Lung (tissue), 12 donors: Measurements from ENCODE around the gene GPR55. TPM values are rescaled to one million over a fixed set of nuclear protein-coding genes. Genes with fewer than 3 reads are reported as not detected.

Experiments
- ATAC-seq: fragments of 200-7000 bp; cut with Tn5 transposase; one replicate; pipeline ENCODE4 v1.9.1; 2020; ENCODE audit warnings: moderate number of reproducible peaks; ENCODE audit not compliant: insufficient read depth, low FRiP score
- DNase-seq, 3 donors: peaks; one replicate each; pipeline ENCODE4 v3.0.0-alpha.2; 2013 to 2017
- H3K27ac ChIP-seq, 2 donors: one replicate each; pipeline ENCODE4 v1.5.1; 2013; ENCODE audit warnings: mild to moderate bottlenecking in 2 of 2, moderate library complexity in 2 of 2, control low read depth in 1 of 2, inconsistent platforms in 1 of 2, low read depth in 1 of 2, low read length in 1 of 2
- H3K27me3 ChIP-seq, 3 donors: one replicate each; pipeline ENCODE4 v1.5.1; 2013; ENCODE audit warnings: low read length in 2 of 3; ENCODE audit not compliant: control insufficient read depth in 3 of 3, insufficient read depth in 3 of 3
- H3K36me3 ChIP-seq, 4 donors: one replicate each; pipeline ENCODE4 v1.5.1; 2013; ENCODE audit warnings: low read length in 4 of 4, mild to moderate bottlenecking in 1 of 4, moderate library complexity in 1 of 4; ENCODE audit not compliant: control insufficient read depth in 4 of 4, insufficient read depth in 4 of 4
- H3K4me1 ChIP-seq, 5 donors: one replicate each; pipeline ENCODE4 v1.5.1; 2013; ENCODE audit warnings: low read length in 5 of 5, mild to moderate bottlenecking in 2 of 5, moderate library complexity in 1 of 5; ENCODE audit not compliant: control insufficient read depth in 5 of 5, insufficient read depth in 5 of 5
- H3K4me3 ChIP-seq: one replicate; pipeline ENCODE4 v1.5.1; 2013; ENCODE audit warnings: mild to moderate bottlenecking, control low read depth, moderate library complexity
- H3K9ac ChIP-seq, 2 donors: one replicate each; pipeline ENCODE4 v1.5.1; 2013; ENCODE audit warnings: low read length in 2 of 2, control low read depth in 1 of 2; ENCODE audit not compliant: insufficient read depth in 1 of 2
- H3K9me3 ChIP-seq, 4 donors: one replicate each; pipeline ENCODE4 v1.5.1; 2013; ENCODE audit warnings: low read length in 3 of 4, mild to moderate bottlenecking in 1 of 4, moderate library complexity in 1 of 4; ENCODE audit not compliant: control insufficient read depth in 4 of 4, insufficient read depth in 3 of 4
- WGBS, 2 donors: extraction: QIAGEN DNeasy Blood & Tissue Kit; methylation state at CpG; one replicate each; pipeline ENCODE4 v1.1.7; 2013; 5-methylcytosine and 5-hydroxymethylcytosine counted together
- polyA plus RNA-seq, 2 donors: library from polyadenylated mRNA; stranded (reverse); fragments of 200-250 nt; gene quantifications; one replicate each; pipeline ENCODE4 v1.2.1, GENCODE V29; 2013
- total RNA-seq, 2 donors: library from RNA; depleted of rRNA in 1 of 2; stranded (reverse); fragments of >200 nt in 1 of 2; gene quantifications; one replicate each; pipeline ENCODE4 v1.2.1, GENCODE V29; 2014 to 2021
- TF ChIP-seq, protein P1 (sequence below): IDR thresholded peaks from 2 replicates; pipeline ENCODE4 v1.5.1; 2012; ENCODE audit warnings: mild to moderate bottlenecking; ENCODE audit errors: control extremely low read depth, extremely low read depth
- donor health status: control.
- donor health status: control.
- donor health status: Bipolar disorder and iron deficiency.
- donor health status: healthy.
- donor health status: DM: yes; HTN: yes; CAD: no.

The GPR55 gene
- total and polyA plus RNA-seq, 4 donors = 0.18 to 0.58 (median 0.29) TPM

DNA sequence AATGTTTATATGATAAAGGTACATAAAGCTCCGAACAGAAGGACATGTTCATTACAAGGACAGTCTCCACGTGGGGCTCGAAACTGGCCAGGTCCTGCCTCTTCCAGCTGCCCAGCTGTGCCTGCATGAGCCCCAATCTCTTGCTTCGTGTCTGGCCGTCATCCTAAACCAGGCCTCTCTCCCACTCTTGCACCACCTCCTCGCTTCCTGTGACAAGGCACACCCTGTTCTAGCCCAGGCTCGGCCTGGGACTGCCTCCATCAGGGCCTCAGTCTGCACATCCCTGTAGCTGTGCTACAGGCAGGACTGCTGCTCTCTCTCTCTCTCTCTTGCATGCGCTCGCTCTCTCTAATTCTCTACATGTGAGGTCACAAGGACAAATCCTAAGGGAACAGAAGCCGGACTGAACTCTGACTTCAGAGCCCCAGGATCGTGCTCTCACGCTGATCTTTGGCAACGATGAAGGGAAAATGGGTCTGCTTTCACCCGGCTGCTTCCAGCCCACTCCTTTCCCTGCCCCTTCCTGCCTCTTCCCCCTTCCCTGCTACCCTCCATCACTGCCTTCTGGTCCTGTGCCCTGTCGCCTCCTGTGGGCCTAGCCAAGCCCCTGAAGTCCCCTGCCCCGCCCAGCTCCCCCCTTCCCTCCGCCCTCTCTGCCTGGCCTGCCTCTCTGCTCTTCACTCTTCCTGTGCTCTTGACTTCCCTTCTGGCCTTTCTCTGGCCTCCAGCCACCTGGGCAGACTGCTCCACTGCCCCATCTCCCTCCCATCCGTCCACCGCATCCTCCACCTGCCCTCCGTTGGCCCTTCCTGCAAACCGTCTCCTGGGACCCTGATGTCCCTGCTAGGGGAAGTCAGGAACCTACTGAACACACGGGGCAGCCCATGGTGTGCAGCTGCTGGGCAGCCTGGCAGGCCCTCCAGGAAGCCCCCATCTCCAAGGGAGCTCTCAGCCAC, 7.8 kb upstream of the GPR55 start:
- no peak for ATAC-seq

GRCh38 chr2:230931556-230932231, 6.7 kb upstream of the GPR55 start:
- 83 to 85% methylated on average over 22 of the region's 22 CpGs for WGBS, 2 donors
- TF ChIP-seq, protein P1, sequence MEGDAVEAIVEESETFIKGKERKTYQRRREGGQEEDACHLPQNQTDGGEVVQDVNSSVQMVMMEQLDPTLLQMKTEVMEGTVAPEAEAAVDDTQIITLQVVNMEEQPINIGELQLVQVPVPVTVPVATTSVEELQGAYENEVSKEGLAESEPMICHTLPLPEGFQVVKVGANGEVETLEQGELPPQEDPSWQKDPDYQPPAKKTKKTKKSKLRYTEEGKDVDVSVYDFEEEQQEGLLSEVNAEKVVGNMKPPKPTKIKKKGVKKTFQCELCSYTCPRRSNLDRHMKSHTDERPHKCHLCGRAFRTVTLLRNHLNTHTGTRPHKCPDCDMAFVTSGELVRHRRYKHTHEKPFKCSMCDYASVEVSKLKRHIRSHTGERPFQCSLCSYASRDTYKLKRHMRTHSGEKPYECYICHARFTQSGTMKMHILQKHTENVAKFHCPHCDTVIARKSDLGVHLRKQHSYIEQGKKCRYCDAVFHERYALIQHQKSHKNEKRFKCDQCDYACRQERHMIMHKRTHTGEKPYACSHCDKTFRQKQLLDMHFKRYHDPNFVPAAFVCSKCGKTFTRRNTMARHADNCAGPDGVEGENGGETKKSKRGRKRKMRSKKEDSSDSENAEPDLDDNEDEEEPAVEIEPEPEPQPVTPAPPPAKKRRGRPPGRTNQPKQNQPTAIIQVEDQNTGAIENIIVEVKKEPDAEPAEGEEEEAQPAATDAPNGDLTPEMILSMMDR = no peak
- H3K9me3 ChIP-seq = no peaks in the 10 kb centered on the region
- H3K36me3 ChIP-seq = no peaks in the 10 kb centered on the region
- no peak for DNase-seq
- no peak overlapping the region for H3K9ac ChIP-seq
- H3K4me1 ChIP-seq = peaks cover 0 to 6% (median 0%) of the 10 kb centered on the region in 5 donors
- H3K27ac ChIP-seq = no peak overlapping the region
- no peak for ATAC-seq
- H3K4me3 ChIP-seq = no peak overlapping the region
- no peaks in the 10 kb centered on the region for H3K27me3 ChIP-seq

More for the DNA sequence above, 7.8 kb upstream of the GPR55 start:
- peaks cover 0 to 3% (median 1%) of the 10 kb centered on the region in 4 donors for H3K9me3 ChIP-seq
- no peaks in the 10 kb centered on the region for H3K36me3 ChIP-seq
- no peaks in the 10 kb centered on the region for H3K27me3 ChIP-seq
- WGBS, 2 donors = 57 to 61% methylated on average over 22 of the region's 22 CpGs
- no peak overlapping the region for H3K9ac ChIP-seq
- H3K4me1 ChIP-seq = peaks cover 0 to 6% (median 0%) of the 10 kb centered on the region in 5 donors
- no peak overlapping the region for H3K27ac ChIP-seq
- TF ChIP-seq, protein P1 = no peak
- no peak overlapping the region for H3K4me3 ChIP-seq
- DNase-seq = peak; percentile 67 to 80 (median 73)

- peaks cover 0 to 6% (median 0%) of the 10 kb centered on the region in 5 donors for H3K4me1 ChIP-seq
- ATAC-seq = no peak
- H3K36me3 ChIP-seq = no peaks in the 10 kb centered on the region
- H3K9ac ChIP-seq = no peak overlapping the region
- no peaks in the 10 kb centered on the region for H3K27me3 ChIP-seq
- TF ChIP-seq, protein P1 = no peak
- 87 to 88% methylated on average over 10 of the region's 10 CpGs for WGBS, 2 donors
- no peak overlapping the region for H3K4me3 ChIP-seq
- no peak for DNase-seq
- no peak overlapping the region for H3K27ac ChIP-seq
- no peaks in the 10 kb centered on the region for H3K9me3 ChIP-seq
Observed at GRCh38 chr2:230930928-230931555, 6.0 kb upstream of the GPR55 start.
